ENCODE data around the gene TNFRSF14. TPM values are rescaled to one million over a fixed set of nuclear protein-coding genes. Genes with fewer than 3 reads are reported as not detected.
A peak's percentile ranks its signal among the peaks of the same experiment; 100 is the strongest.

Gene TNFRSF14
- total and polyA plus RNA-seq, 9 of the 15 experiments (the other 6 are each of a cell fraction or from before 2014, with no cell fraction given), result 0.11 to 2.3 (median 0.68) TPM; not detected in 2

- H3K4me2 ChIP-seq (ENCODE audit: insufficient read depth, low read length), result peak overlapping the region; percentile 69
- no peaks in the 10 kb centered on the region for H3K9me3 ChIP-seq (replicated peaks; ENCODE audit: control insufficient read depth, insufficient read depth, low read depth, low read length)
- no peaks in the 10 kb centered on the region for H3K36me3 ChIP-seq (ENCODE audit: control insufficient read depth, insufficient read depth, low read length)
- H3K27me3 ChIP-seq (ENCODE audit: control insufficient read depth in 2 of 2, insufficient read depth in 2 of 2, low read length in 2 of 2), result 0 out of 5 replicates have a peak, but pooled peaks cover 0 to 4% of the 10 kb centered on the region in 2 experiments
- POLR2A ChIA-PET, result interaction anchor here (0.5 to 1.8 kb wide), 6 partner anchors 8 to 385 kb away, joined by 3 to 8 read pairs (median 3); partner anchors contain the start of gene PRXL2B
- WGBS (ENCODE audit: insufficient coverage, low coverage, missing lambda C conversion rate), result 30% methylated on average over 23 of the region's 26 CpGs
- no peaks in the 10 kb centered on the region for H3K9me1 ChIP-seq (ENCODE audit: control insufficient read depth, insufficient read depth, low read length)
- in situ Hi-C loops (cut with MboI) (no loop called here), intact Hi-C loops (cut with micrococcal nuclease) (no loop called here)
- H4K20me1 ChIP-seq (replicated peaks; ENCODE audit: control insufficient read depth, insufficient read depth, low read length), result no peaks in the 10 kb centered on the region
- peak overlapping the region; percentile 51 to 92; a peak in 3 of 4 replicates for H3K9ac ChIP-seq (ENCODE audit: insufficient read depth in 1 of 2, low read depth in 2 of 2, low read length in 2 of 2)
- ATAC-seq, result no peak
- CTCF ChIA-PET (ENCODE audit: low intra/inter-chr PET ratio), result interaction anchor here (0.8 to 2.7 kb wide), 3 partner anchors 141 to 726 kb away, joined by 3 to 22 read pairs (median 7); no protein-coding TSS in a partner anchor
- no peak for DNase-seq (ENCODE audit: extremely low read depth in 1 of 4, low spot score in 3 of 4)
- peak overlapping the region; percentile 25 for H3K4me3 ChIP-seq
- BruUV-seq (replicated peaks), result no TSS peak
- peaks cover 21 to 76% of the 10 kb centered on the region in 2 experiments for H3K4me1 ChIP-seq (replicated peaks in 1 of 2; ENCODE audit: control insufficient read depth in 2 of 2, insufficient read depth in 2 of 2, low read length in 2 of 2)
- no peaks in the 10 kb centered on the region for H3K79me2 ChIP-seq (ENCODE audit: control insufficient read depth, insufficient read depth, low read length)
- no peak for FAIRE-seq
- H2AFZ ChIP-seq (ENCODE audit: low read depth, low read length), result peak overlapping the region; percentile 86
- peak overlapping the region; percentile 51; the same call in 1 of the 3 replicates for H3K27ac ChIP-seq (ENCODE audit: extremely low read depth, low read depth, low read length)
- TF ChIP-seq, protein P1, sequence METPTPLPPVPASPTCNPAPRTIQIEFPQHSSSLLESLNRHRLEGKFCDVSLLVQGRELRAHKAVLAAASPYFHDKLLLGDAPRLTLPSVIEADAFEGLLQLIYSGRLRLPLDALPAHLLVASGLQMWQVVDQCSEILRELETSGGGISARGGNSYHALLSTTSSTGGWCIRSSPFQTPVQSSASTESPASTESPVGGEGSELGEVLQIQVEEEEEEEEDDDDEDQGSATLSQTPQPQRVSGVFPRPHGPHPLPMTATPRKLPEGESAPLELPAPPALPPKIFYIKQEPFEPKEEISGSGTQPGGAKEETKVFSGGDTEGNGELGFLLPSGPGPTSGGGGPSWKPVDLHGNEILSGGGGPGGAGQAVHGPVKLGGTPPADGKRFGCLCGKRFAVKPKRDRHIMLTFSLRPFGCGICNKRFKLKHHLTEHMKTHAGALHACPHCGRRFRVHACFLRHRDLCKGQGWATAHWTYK (CRISPR knock-in tag; IDR thresholded peaks at IDR 0.05), result peak; percentile 78
- TF ChIP-seq, protein P2, sequence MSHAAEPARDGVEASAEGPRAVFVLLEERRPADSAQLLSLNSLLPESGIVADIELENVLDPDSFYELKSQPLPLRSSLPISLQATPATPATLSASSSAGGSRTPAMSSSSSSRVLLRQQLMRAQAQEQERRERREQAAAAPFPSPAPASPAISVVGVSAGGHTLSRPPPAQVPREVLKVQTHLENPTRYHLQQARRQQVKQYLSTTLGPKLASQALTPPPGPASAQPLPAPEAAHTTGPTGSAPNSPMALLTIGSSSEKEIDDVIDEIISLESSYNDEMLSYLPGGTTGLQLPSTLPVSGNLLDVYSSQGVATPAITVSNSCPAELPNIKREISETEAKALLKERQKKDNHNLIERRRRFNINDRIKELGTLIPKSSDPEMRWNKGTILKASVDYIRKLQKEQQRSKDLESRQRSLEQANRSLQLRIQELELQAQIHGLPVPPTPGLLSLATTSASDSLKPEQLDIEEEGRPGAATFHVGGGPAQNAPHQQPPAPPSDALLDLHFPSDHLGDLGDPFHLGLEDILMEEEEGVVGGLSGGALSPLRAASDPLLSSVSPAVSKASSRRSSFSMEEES (CRISPR knock-in tag; IDR thresholded peaks at IDR 0.05), result peak; percentile 79
- TF ChIP-seq ELF4 (CRISPR knock-in tag; IDR thresholded peaks at IDR 0.05), result peak; percentile 37; the same call in 1 of the 2 replicates
- peak; percentile 22; the same call in 1 of the 2 replicates for TF ChIP-seq ZNF324 (CRISPR knock-in tag; IDR thresholded peaks at IDR 0.05)
- TF ChIP-seq KAT8 (IDR thresholded peaks at IDR 0.05; ENCODE audit: low read depth), result no peak
- peak; percentile 69 for TF ChIP-seq USF2 (CRISPR knock-in tag; IDR thresholded peaks at IDR 0.05)
- 0 out of 2 replicates have a peak, but pooled peaks have one; percentile 16 for TF ChIP-seq CBFB (CRISPR knock-in tag; IDR thresholded peaks at IDR 0.05)
- 0 out of 4 replicates have a peak, but pooled peaks of 1 of the 2 experiments have one; percentile 29 for TF ChIP-seq TEAD1 (CRISPR knock-in tag; IDR thresholded peaks at IDR 0.05)
- no peak for TF ChIP-seq HDAC1 (IDR thresholded peaks at IDR 0.05)
- TF ChIP-seq KLF6 (CRISPR knock-in tag; IDR thresholded peaks at IDR 0.05; ENCODE audit: borderline replicate concordance), result 0 out of 2 replicates have a peak, but pooled peaks have one; percentile 28
Observed at GRCh38 chr1:2555634-2556276, 416 bp upstream of the TNFRSF14 start.
